ENCODE data around the gene CEP68.
"Not testable (repeated sequence)": the region's sequence is repeated elsewhere in the genome, so short reads cannot be mapped to it uniquely, and the experiment has no call there.

CEP68 gene

GRCh38 chr2:65031341-65032018 lies 24.7 kb upstream of the CEP68 start:
- DNase-seq (ENCODE audit: low read depth), result no peak

DNA sequence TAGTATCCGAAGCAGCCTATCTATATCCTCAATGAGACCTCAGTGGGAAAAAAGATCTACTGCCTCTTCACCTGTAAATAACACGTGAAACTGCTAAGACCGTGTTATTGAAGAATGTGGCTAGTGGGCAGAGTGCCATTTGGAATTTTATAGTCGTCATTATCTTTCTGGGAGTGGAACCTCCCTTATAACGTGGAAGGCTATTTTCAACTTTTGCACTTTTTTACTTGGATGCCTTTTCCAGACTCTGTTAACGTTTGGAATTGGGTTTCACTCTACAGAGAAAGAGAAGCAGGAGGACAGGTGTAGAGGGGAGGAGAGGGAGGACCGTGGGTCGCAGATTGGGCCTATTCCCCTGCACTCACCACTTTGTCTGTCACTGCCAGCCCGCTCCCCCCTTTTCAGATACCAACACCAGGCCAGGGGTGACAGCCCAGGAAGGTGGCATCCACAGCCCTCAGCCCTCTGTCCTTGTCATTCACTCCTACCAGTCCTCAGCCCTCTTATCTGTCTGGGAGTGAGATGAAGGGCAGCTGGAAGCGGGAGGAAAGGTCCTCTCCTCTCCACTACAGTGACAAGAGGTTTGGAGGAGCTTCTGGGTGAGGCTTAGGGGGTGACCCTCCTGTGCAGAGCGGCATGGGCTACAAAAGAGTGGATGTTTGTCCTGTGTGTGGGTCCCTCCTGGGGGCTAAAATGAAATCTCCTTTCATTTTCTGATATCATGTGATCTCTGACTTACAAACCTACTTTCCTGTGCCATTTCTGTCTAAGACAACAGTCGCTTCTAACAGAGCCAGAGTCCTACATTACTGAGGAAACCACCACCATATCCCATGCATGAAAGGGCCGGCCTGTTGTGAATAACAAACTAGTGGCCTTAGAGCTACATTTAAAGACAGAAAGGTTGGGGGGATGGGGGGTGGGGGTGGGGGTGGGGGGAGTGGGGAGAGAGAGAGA lies 23.9 kb upstream of the CEP68 start:
- no peak for DNase-seq (ENCODE audit: low read depth)

GRCh38 chr2:65033178-65033577 lies 23.0 kb upstream of the CEP68 start:
- no peak for DNase-seq (ENCODE audit: low read depth)

DNA sequence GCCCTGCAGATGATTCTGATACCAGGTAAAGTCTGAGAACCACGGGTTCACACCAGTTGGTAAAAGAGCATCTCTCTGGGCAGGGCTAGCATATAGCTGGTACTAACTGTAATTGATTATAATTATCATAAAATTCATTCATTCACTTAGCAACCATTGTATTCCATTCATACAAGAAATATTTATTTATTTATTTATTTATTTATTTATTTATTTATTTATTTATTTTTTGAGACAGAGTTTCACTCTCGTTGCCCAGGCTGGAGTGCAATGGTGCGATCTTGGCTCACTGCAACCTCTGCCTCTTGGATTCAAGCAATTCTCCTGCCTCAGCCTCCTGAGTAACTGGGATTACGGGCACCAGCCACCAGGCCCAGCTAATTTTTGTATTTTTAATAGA lies 22.5 kb upstream of the CEP68 start:
- not testable (repeated sequence) for DNase-seq (ENCODE audit: low read depth)

DNA sequence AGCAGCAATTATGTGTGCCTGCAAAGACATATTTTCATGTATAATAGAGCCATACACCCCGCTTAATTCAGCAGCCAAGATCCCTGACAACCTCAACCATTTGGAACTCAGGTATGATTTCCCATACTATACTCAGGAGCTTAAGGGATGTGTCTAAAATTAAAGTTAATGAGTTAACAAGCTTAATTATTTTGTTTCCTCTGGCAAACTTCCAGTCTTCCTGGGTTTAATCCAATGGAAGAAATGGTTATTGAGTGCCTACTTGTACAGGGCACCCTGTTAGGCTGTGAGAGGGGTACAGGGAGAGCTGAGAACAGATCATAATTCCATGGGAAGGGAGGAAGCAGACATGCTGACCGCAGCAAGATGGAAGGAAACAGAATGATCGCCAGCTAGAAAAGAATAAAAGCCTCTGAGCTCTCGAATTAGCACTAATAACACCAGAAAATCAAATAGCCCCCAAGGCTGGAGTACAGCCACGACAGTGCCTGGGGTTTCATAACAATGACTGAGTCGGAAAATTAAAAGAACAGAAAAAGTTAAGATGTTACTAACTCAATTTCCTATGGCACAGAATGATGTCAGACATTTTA lies 20.8 kb upstream of the CEP68 start:
- DNase-seq (ENCODE audit: low read depth), result no peak

GRCh38 chr2:65037178-65037577 lies 19.0 kb upstream of the CEP68 start:
- no peak for DNase-seq (ENCODE audit: low read depth)

- DNase-seq (ENCODE audit: low read depth), result no peak
Observed at GRCh38 chr2:65039640-65040039, 16.6 kb upstream of the CEP68 start.

GRCh38 chr2:65040400-65041261 lies 15.6 kb upstream of the CEP68 start:
- DNase-seq (ENCODE audit: low read depth), result peak; percentile 33

GRCh38 chr2:65043001-65043400 lies 13.2 kb upstream of the CEP68 start:
- DNase-seq (ENCODE audit: low read depth), result no peak

DNA sequence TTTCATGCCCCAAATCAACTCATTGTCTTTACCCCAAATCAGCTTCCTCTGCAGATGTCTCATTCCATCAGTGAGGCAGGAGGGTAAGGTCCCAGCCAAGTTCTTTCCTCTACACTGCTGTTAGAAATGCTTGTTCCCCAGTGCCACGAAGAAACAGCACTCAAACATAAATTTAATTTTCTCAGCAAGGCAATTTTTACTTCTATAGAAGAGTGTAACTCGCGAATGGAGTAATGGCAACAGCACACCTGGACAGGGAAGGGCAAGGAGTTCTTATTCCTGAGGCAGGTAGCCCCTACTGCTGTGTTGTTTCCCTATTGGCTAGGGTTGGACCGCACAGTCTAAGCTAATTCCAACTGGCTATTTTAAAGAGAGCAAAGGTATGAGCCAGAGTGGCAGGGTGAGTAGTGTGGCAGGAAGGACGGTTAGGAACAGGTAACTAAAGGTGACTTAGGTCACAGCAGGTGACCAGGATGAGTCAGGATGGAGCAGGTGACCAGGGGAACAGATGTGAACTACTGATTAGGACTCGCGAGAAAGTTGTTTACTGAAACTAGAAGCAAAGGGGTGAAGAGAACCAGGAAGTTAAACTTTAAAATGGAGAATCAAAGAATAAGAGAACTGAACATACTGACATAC lies 12.0 kb upstream of the CEP68 start:
- no peak for DNase-seq (ENCODE audit: low read depth)

DNA sequence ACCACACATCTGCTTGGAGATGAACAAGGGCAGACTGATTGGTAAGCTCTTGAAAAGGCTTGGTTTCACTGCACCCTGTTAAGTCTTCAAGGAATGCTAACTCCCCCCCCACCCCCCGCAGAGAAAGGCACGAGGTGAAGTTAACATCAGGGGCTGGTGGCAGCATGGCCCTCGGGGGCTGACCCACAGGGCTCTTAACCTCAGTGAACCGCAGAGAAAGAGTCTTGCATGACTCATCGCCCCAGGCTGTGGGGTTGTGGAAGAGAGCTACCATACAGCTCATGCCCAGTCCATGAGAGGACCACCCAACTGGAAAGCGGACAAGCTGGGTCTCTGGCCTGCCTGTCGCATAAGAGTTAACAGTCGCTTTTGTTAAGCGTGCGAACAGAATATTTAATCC lies 10.6 kb upstream of the CEP68 start:
- no peak for DNase-seq (ENCODE audit: low read depth)

DNA sequence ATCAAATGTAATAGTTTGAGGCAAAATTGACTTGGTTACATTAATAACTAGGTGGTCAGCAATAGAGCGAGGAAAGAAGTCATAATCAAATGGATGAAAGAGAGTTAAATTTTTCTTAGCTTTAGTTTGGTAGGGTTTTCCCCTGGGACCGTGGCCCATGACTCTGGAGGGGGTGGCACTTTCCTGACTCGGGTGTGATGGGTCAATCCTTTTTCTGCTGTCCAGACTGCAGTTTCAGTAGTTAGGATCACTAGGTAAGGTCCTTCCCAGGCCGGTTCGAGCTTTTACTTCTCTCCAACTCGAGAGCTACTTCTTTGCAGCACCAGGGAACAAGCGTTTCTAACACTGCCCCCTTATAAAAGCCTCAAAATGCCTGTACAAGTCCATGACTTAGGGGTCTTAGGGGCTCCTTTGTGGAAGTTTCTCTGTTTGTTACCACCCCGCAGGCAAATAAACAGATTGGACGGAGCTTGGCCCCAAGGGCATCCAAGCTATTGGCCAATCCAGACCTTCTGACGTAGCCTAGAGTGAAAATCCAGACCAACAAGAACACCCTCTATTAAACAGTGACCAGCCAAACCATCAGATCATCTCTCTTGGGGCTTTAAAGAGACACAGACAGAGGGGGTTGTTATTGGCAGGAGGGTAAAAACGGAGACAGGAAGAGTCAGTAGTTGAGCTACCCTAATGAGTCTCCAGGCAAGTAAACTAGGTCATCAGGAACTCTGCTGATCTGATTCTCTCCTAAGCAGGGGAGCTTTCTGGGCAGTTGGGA lies 9.4 kb upstream of the CEP68 start:
- no peak for DNase-seq (ENCODE audit: low read depth)

GRCh38 chr2:65049010-65049639 lies 7.1 kb upstream of the CEP68 start:
- no peak for DNase-seq (ENCODE audit: low read depth)

GRCh38 chr2:65050931-65051330 lies 5.3 kb upstream of the CEP68 start:
- no peak for DNase-seq (ENCODE audit: low read depth)

- DNase-seq (ENCODE audit: low read depth), result no peak
Observed at GRCh38 chr2:65053199-65053598, 3.0 kb upstream of the CEP68 start.

DNA sequence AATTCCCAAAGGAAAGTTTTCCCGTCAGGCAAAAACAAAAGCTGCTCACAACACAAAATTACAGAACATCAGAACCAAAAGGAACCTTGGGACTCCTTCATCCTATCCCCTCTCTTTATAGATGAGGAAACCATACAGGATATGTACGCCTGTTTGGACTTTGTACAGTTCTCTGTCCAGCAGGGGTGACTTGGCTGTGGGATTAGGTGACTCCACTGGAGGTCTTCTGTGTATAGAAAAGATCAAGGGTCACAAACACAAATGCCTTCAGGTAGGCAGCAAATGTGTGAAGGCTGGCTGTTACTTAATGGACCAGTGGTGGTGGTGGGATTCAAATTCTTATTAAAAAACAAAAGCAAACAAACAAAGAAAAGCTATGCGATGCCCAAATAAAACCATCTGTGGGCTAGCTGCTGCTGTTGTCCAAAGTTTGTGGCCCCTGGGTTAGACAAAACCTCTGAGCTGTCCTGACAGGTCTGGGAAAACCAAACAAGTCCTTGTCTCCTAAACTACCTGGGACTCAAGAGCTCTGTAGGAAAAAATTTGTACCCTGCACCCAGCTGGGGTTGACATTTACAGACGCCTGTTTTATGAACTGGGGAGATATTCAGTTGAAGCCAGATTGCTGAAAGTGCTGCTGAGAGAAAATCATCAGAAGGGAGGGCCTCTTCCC lies 1.3 kb upstream of the CEP68 start:
- no peak for DNase-seq (ENCODE audit: low read depth)

DNA sequence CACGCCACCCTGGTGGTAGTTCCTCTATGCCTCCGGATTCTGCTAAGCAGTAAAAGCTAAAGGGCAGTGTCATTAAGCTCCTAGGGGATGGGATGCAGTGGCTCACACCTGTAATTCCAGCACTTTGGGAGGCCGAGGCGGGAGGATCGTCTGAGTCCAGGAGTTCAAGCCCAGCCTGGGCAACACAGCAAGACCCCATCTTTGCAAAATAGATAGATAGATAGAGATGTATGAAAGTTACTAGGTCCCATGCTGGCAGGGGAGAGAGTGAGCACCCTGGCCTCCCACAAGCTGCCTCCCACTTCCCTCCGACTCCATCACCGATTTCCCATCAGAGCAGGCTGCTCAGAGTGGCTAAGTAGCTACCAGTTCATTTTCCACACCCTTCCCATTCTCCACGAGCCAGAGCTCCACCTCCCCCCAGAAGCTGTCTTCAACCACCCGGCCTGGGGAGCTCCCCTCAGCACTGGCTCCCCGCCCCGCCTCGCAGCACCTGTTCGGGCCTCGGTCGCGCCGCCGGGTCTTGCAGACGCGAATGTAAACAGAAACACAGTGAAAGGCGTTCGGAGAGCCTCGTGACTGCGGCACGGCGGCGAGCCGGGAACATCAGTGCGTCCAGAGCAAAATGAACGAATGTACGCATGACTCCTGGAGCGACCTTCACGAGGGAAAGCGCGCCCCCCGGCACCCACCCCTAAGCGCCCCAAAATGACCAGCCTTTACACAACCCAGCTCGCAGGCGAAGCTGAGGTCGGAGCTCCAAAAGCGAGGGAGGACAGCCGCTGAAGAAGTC lies 598 bp upstream of the CEP68 start:
- DNase-seq (ENCODE audit: low read depth), result no peak

DNA sequence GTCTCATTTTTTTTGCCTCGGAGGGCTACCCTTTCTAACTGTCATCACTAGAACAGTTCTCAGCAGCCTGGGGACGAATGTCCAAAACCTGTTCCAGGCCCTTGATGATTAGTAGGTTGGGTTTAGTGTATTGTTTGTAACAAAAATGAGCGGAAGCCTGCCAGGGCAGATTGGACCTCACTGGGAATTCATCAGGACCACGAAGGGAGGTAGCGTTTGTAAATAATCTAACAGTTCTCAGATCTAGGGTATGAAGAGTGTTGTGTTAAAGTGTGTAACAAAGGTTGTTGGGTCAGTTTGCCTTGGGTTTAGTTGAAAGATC lies 799 bp downstream of the CEP68 start:
- DNase-seq (ENCODE audit: low read depth), result no peak
